Cardiac muscle cell (in vitro differentiated cells and primary cell): ENCODE data around the gene PODNL1. TPM values are rescaled to one million over a fixed set of nuclear protein-coding genes. Genes with fewer than 3 reads are reported as not detected.
A peak's percentile ranks its signal among the peaks of the same experiment; 100 is the strongest.

Source experiments
- DNase-seq, 2 donors: peaks; one replicate each; pipeline versions ENCODE4 v3.0.0 to v3.0.0-alpha.2; 2010 to 2017; ENCODE audit warnings: low read depth in 1 of 2, low spot score in 1 of 2
- H3K27ac ChIP-seq: fragments of 200-600 bp; sonication (generic); 2 replicates; pipeline ENCODE4 v1.5.1; 2016
- H3K27me3 ChIP-seq: fragments of 200-600 bp; sonication (generic); 2 replicates; pipeline ENCODE4 v1.6.0; 2016; ENCODE audit warnings: control low read depth
- H3K36me3 ChIP-seq: fragments of 200-600 bp; sonication (generic); 2 replicates; pipeline ENCODE4 v1.5.1; 2016; ENCODE audit warnings: control low read depth
- H3K4me1 ChIP-seq: fragments of 200-600 bp; sonication (generic); 2 replicates; pipeline ENCODE4 v1.8.1; 2017; ENCODE audit warnings: low read depth, mild to moderate bottlenecking, mixed run types
- H3K4me3 ChIP-seq: fragments of 200-600 bp; sonication (generic); 2 replicates; pipeline ENCODE4 v1.5.1; 2016; ENCODE audit warnings: mild to moderate bottlenecking
- H3K9me3 ChIP-seq: fragments of 200-600 bp; sonication (generic); 2 replicates; pipeline ENCODE4 v1.5.1; 2017; ENCODE audit warnings: low read depth, mild to moderate bottlenecking, control low read depth
- CTCF ChIP-seq: IDR thresholded peaks from 2 replicates; pipeline ENCODE4 v1.5.1; 2012; ENCODE audit warnings: low read depth, mild to moderate bottlenecking, low read length
- polyA plus RNA-seq: library from polyadenylated mRNA; unstranded; fragments of >200 nt; fragmentation: Nextera tagmentation; extraction: Ambion mirVana; gene quantifications from 2 replicates; pipeline ENCODE4 v1.2.1, GENCODE V29; 2016
- total RNA-seq: library from RNA; depleted of rRNA; stranded (reverse); fragments of >200 nt; gene quantifications from 2 replicates; pipeline ENCODE4 v1.2.3, GENCODE V29; 2016

Gene PODNL1
- total and polyA plus RNA-seq, 2 experiments from 2014 or later = 0.24 TPM; not detected in 1

GRCh38 chr19:13881251-13881691 is 56.9 kb downstream of the PODNL1 start:
- Histone ChIP-seq H3K4me3 (no peak overlapping the region), H3K4me1 (peaks cover 19% of the 10 kb centered on the region), H3K9me3 (no peaks in the 10 kb centered on the region), H3K36me3 (no peaks in the 10 kb centered on the region), H3K27me3 (no peaks in the 10 kb centered on the region), H3K27ac (peak overlapping the region; percentile 70)
- peak; percentile 32 to 44 for DNase-seq
- TF ChIP-seq CTCF = no peak

Other genes with a start within 250 kb of the PODNL1 start
- gene MRI1, start 173.9 kb downstream of the PODNL1 start, total RNA-seq = 79.8 and 92.4 TPM in 2 replicates
- gene MRI1, start 173.9 kb downstream of the PODNL1 start, polyA plus RNA-seq = 24.8 and 25.8 TPM in 2 replicates
- 276 and 280 TPM in 2 replicates for gene C19orf53, start 164.0 kb downstream of the PODNL1 start, total RNA-seq
- 242 and 245 TPM in 2 replicates for gene C19orf53, start 164.0 kb downstream of the PODNL1 start, polyA plus RNA-seq
- gene ZSWIM4, start 143.0 kb downstream of the PODNL1 start, total RNA-seq = 13.7 and 29.8 TPM in 2 replicates
- gene ZSWIM4, start 143.0 kb downstream of the PODNL1 start, polyA plus RNA-seq = 13.0 and 19.6 TPM in 2 replicates
- gene NANOS3, start 61.3 kb downstream of the PODNL1 start, total RNA-seq = 0.39 and 2.0 TPM in 2 replicates
- 0.86 and 1.6 TPM in 2 replicates for gene NANOS3, start 61.3 kb downstream of the PODNL1 start, polyA plus RNA-seq
- gene BRME1, start 32.3 kb downstream of the PODNL1 start, total RNA-seq = 4.0 and 8.8 TPM in 2 replicates
- 3.0 and 8.2 TPM in 2 replicates for gene BRME1, start 32.3 kb downstream of the PODNL1 start, polyA plus RNA-seq
- 43.2 and 46.6 TPM in 2 replicates for gene CC2D1A, start 32.2 kb downstream of the PODNL1 start, total RNA-seq
- gene CC2D1A, start 32.2 kb downstream of the PODNL1 start, polyA plus RNA-seq = 41.5 and 42.5 TPM in 2 replicates
- gene DCAF15, start 14.1 kb upstream of the PODNL1 start, total RNA-seq = 44.6 and 48.1 TPM in 2 replicates
- 33.3 and 34.0 TPM in 2 replicates for gene DCAF15, start 14.1 kb upstream of the PODNL1 start, polyA plus RNA-seq
- gene RFX1, start 67.9 kb upstream of the PODNL1 start, total RNA-seq = 8.9 TPM in 2 replicates
- 2.7 and 3.3 TPM in 2 replicates for gene RFX1, start 67.9 kb upstream of the PODNL1 start, polyA plus RNA-seq
- not detected in 2 replicates for gene RLN3, start 89.7 kb upstream of the PODNL1 start, total RNA-seq
- gene RLN3, start 89.7 kb upstream of the PODNL1 start, polyA plus RNA-seq = 0.44 TPM in 1 of 2 replicates, not detected in the other
- 4.6 and 7.1 TPM in 2 replicates for gene IL27RA, start 93.3 kb upstream of the PODNL1 start, total RNA-seq
- gene IL27RA, start 93.3 kb upstream of the PODNL1 start, polyA plus RNA-seq = 4.3 and 17.1 TPM in 2 replicates
- gene PALM3, start 123.7 kb upstream of the PODNL1 start, total RNA-seq = 0.25 and 0.30 TPM in 2 replicates
- 0.10 and 1.0 TPM in 2 replicates for gene PALM3, start 123.7 kb upstream of the PODNL1 start, polyA plus RNA-seq
- 16.0 and 19.4 TPM in 2 replicates for gene MISP3, start 134.4 kb upstream of the PODNL1 start, total RNA-seq
- 23.2 and 25.6 TPM in 2 replicates for gene MISP3, start 134.4 kb upstream of the PODNL1 start, polyA plus RNA-seq
- gene C19orf67, start 147.4 kb upstream of the PODNL1 start, total RNA-seq = 3.6 and 14.2 TPM in 2 replicates
- 4.1 and 7.5 TPM in 2 replicates for gene C19orf67, start 147.4 kb upstream of the PODNL1 start, polyA plus RNA-seq
- gene SAMD1, start 152.3 kb upstream of the PODNL1 start, total RNA-seq = 112 and 158 TPM in 2 replicates
- 130 and 136 TPM in 2 replicates for gene SAMD1, start 152.3 kb upstream of the PODNL1 start, polyA plus RNA-seq
- gene PRKACA, start 179.3 kb upstream of the PODNL1 start, total RNA-seq = 95.2 and 126 TPM in 2 replicates
- 30.6 and 33.5 TPM in 2 replicates for gene PRKACA, start 179.3 kb upstream of the PODNL1 start, polyA plus RNA-seq
- 19.1 and 21.8 TPM in 2 replicates for gene ASF1B, start 198.2 kb upstream of the PODNL1 start, total RNA-seq
- gene ASF1B, start 198.2 kb upstream of the PODNL1 start, polyA plus RNA-seq = 27.5 and 30.7 TPM in 2 replicates